NCI-H2029 treated with DMSO at 0.1 percent for 48 hours (cell line): ENCODE measurements around the gene CHN2.

Source experiments
- DNase-seq: peaks from one replicate; lab custom pipeline; 2025; lab: John Stamatoyannopoulos, UW

The CHN2 gene

DNA sequence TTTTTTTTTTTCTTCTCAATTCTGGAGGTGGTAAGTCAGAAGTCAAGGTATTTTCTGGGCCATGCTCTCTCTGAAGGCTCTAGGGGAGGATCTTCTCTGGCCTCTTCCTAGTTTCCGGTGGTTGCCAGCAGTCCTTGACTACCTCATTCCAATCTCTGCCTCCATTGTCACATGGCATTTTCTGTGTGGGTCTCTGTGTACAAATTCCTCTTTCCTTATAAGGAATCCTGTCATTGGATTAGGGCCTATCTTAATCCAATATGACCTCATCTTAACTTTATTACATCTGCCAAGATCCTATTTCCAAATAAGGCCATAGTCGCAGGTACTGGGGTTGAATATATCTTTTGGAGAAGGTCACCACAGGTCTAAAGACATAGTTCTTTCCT lies 239.8 kb downstream of the CHN2 start:
- DNase-seq, result no peak

DNA sequence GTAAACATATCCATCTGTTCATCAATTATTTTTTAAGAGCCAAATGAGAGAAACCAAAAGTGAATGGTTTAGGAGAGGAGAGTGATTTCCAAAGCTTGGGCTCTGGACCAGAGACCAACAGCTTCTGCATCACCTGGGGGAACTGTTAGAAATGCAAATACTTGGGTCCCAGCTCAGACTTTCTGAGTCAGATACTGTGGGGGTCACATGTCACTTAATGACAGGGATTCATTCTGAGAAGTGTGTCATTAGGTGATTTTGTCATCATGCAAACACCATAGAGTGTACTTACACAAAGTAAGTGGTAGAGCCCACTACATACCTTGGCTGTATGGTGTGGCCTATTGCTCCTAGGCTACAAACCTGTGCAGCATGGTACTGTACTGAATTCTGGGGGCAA lies 240.6 kb downstream of the CHN2 start:
- DNase-seq, result no peak

DNA sequence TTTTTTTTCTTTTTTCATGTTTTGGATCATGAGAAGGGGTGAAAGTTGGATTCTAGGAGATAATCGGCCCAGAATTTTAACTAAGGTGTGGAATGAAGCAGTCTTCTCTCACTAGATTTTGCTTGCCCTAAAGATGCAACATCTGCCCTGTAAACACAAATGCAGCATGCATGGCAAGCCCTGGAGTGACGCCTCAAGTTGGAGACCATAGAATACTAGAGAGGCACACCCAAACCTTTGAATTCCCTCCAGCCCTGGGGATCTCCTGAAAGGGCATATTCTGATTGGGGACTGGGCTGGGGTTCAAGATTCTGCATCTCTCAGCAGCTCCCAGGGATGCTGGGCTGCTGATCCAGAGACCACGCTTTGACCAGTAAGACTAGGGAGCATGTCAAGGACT lies 241.3 kb downstream of the CHN2 start:
- DNase-seq, result no peak

DNA sequence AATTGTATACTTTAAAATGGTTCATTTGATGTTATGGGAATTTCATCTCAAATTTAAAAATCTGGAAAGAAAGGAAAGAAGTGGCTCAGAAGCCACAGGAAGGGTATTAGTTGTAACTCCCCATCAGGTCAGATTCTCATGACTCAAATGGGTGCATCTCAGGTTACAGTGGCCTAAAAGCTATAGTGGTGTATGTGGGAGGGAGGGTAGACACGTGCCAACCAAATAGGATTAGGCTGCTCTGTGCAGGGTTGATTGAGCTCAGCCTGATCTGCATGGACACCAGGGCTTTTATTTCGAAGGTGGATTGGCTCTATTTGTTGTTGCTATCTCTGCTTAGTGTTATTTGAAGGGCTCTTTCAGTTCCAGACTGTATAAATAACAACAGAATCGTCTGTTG lies 247.6 kb downstream of the CHN2 start:
- DNase-seq, result peak; percentile 75

DNA sequence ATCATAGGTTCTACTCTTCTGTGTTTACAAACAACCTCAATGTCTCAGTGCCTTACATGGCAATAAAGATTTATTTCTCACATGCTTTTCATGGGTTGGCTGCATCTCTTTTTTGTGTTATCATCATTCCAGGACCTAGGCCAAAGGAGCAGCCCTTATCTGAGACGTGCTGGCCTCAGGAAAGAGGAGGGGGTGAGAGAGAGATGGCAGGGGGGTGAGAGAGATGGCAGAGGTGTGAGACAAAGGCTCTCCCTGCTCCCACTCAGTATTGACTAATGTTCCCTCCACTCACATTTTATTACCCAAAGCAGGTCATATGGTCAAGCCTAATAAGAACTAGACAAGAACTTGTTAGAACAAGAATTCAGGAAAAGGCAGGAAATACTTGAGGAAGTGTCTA lies 249.0 kb downstream of the CHN2 start:
- no peak for DNase-seq

DNA sequence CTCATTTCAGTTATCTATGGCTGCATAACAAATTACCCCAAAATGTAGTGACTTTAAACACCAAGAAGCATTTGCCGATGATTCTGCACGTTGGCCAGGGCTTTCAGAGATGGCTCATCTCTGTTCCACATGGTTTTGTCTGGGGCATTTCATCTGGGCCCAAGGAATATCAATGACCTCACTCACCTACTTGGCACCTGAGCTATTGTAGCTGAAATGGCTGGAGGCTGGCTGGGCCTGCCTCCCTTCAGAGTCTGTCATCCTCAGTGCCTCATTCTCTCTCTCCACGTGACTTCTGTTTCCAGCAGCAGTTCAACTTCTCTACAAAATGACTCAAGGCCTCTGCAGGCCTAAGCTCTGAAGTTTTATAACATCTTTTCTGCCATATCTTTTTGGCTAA lies 249.7 kb downstream of the CHN2 start:
- DNase-seq, result no peak

DNA sequence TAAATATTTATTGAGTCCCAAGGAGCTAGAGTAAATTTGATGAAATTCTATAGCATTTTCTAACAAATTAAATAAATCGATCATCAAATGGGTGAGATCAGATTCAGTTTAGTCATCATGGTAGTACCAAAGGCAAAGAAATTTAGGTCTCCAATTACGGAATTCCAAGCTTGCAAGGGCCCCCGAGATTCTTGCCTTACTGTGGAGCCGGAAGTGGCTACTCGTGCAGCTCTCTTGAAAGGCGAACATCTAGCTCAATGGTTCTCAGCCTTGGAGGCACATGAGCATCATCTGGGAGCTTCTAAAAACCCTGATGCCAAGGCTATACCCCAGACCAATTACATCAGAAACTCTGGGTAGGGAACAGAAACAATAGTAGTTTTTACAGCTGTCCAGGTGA lies 251.2 kb downstream of the CHN2 start:
- no peak for DNase-seq

DNA sequence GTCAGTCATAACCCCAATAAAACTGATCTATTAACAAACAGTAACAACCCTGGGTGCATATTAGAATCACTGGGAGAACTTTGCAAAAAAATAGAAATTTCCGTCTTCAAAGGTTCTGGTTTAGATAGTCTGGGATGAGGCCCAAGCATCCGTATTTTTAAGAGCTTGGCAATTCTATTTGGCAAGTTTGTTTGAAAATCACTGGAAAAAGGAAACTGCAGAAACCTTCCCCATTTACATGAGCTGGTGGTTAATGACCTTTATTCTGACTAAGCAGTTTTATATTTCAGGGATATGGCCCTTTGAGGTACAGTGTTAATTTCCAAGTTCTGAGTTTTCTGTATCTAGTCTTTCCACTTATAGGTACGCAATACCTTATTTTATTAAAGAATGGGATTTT lies 253.3 kb downstream of the CHN2 start:
- no peak for DNase-seq

DNA sequence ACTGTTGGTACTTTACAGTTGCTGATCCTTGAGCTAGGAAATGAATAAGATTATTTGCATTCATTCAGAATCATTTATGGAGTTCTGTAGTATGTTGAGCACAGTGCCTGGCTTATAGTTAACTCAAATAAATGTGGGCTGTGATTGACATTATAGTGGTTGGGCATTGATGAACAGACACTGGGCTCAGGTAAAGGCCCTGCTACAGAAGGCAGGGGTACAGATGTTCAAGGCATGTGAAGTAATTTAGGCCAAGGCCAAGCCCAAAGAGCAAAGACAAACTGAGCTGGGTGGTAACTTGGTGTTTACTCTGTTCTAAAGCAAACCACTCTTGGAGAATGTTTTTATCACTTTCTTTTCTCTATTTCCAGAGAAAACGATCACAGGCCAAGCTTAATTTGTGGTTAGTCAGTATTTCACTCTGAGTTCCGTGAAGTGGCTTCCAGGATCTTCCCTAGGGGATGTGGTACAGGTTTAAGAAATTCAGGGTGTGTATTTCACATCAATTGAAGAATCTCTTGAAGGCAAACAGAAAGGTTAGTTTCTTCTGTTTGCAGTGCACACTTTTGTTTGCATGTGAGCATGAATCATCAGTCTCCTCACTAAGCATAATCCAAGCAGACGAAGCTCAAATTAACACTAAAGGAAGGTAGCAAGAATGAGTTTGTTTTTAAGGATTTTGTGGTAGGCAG lies 255.1 kb downstream of the CHN2 start:
- DNase-seq, result no peak

DNA sequence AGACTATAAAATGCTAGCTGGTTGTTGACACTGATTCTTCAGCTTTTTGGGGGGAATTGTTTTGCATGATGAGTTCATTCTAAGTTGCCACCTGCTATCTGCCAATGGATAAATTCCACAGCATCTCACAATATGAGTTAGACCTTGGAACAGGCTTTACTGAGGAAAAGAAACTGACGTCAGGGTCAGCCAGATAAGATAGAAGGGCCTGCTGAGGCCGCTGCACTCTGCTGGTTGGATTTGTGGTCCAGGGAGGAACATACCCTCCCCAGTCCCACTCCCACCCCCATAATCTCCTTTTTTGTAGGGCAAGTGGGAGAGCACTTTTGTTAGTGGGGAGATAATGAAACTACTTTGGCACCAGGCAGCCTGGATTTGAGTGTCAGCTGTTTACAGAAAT lies 258.4 kb downstream of the CHN2 start:
- no peak for DNase-seq

DNA sequence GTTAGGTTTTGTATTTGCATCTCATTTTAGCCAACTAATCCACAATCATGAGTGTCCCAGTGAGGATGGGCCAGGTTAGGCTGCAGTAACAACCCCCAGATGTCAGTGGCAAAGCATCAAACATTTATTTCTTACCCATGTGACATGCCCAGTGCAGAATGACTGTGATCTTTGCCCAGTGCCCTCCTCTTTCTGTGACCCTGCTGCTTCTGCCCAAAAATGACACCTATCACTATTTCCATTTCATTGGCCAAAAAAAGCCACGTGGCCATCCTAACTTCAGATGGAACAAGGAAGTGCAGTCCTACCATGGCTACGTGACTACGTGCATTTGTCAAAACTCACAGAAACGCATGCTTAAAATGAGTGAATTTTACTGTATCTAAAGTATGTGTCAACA lies 259.9 kb downstream of the CHN2 start:
- DNase-seq, result no peak

DNA sequence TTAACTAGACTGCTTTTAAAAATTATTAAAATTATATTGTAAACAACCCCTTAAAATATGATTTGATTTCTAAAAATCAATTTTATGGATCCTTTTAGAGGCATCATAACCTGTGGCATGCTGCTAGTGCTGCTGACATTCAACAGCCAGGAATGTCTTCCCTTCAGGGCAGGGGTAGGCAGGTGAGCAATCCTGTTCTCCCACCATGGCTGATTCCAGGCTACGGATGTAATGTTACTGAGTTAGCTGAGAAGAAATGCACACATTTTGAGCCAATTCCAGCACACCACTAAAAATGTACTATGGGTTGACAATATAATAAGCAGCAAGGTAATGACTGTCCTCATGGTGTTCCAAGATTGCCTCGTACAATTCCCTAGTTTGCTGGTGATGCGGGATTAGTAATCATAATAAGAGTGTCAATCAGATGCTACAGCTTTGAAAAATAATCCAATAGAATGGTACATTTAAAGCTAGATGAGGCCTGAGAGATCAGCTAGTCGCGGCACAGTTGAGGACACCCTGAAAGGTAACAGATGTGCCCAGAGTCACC lies 260.4 kb downstream of the CHN2 start:
- no peak for DNase-seq

DNA sequence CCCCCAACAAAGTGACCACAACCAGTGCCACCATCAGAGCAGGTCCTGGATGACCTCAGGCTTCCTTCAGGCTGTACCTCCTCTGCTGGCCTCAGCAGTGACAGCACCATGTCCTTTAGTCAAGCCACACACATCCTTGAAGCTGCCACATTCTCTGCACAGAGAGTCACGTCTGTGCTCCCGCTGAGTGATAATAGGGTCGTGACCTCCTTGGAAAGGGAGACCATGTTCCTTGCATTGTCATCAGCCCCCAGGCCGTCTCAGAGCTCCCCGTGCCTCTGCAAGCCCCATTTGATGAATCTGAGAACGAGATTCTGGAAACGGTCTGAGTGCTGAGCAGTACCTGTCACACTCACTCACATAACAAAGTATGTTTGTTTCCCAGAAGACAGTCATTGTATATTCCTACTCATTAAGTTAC lies 262.6 kb downstream of the CHN2 start:
- no peak for DNase-seq

DNA sequence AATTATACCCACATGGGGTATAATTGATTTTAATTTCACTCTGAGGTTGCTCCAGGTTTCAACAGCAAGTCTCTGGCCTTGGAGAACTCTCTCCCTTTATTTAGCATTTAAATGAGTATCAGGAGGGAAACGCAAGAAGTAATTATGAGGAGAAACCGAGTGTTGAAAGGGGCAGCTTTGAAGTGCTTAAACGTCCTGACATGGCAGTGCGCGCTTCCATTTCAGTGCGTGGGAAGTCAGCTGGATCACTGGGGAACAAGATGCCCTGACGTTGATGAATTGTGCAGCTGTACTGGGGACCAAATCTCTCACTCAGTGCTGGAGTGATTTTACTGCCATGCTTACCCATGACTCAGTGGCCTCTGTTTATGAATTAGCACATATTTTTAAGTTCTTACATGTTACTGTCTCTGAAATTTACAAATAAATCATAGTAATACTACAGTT lies 263.0 kb downstream of the CHN2 start:
- DNase-seq, result no peak

DNA sequence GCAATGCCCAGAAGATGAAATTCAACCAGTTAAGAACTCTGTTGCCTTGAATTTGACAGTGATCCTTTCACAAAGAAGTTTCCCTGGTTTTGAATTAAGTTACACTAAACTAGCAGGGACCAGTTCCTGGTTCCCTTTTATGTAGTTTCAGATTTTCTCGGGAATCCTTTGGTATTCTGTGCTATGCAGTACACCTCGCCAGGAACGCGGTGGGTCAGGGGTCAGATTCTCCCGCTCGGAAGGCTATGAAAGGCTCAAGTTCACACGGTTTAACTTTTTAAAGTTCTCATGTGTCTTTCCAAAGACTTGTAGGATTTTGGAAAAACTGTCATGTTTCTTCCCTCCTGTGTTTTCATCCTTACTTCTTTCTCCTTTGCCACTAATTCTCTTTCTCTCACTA lies 264.4 kb downstream of the CHN2 start:
- DNase-seq, result no peak

DNA sequence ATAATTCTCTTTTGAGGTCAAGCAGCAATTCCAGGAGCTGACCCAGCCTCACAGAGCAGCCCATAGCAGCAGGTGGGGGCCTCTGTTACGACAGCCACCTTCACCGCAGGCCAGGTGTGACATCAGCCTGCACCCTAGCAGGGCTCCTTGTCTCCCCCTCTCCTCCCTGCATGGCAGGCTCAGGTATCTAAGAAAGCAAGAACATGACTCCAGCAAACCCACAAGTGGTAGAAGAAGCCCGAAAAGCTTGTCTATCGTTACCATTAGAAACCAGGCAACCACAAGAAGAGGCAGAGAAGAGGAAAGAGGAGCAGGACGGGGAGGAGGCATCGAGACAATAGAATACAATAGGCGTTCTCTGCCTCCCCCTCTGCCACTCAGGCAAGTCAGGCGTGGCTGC lies 265.0 kb downstream of the CHN2 start:
- DNase-seq, result no peak

DNA sequence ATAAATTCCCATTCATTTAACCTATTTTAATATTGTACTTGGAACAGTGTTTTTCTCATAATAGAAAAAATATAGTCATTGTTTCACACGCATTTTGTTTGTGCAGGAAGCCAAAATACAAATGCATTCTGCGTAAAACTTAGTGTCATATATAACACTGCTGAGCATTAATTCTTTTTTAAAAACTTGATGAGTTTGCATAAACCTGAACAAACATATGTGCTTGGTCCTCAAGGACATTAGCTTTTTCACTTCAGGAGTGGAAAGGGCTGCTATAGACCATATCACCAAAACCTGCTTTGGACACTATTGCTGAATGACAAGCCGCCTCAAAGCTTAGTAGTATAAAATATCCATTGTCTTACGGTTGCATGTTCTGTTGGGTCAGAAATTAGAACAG lies 267.4 kb downstream of the CHN2 start:
- no peak for DNase-seq

DNA sequence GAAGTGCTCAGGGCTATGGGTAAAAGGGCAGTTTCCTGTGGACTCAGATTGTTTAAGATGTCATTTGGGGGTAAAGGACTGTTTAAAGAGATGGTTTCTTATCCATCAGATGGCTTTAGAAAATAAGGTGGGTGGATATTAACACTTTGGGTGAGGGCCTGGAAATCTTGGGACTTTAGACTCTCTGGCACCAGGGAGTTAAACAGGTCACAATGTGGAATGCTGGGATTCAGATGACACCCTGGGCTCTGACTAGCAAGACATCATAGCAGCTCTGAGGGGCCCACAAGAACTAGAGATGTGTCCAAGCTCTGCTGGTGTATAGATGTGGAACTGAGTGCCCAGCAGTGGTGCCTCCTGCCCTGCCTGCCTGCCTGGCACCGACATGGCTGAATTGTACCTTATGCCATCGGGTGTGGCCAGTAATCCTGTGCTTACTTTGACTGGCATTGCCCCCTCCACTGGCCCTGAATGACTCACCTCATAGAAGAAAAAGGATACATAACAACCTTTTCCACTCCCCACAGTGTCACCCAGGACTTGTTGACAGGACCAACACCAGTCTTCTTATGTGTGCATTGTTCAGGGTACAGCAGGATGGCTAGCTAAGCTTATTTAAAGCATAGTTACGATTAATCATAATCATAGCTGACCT lies 269.1 kb downstream of the CHN2 start:
- no peak for DNase-seq

DNA sequence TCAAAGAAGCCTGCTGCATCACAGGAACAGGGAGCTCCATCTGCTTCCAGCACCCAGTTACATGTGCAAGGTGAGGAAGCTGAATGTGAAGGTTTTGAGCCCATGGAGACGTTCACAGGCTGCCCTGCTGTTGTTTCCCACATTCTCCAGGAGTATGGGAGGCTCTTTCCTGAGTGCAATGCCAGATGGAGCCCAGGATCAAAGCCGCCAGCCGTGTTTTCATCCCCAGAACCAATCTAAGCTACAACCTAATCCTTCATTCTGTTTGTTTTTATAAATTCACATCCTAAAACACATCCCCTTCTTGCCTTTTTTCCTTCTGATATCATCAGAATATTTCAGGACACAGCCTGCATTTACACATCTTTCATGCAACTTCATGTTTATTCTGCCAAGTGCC lies 270.2 kb downstream of the CHN2 start:
- DNase-seq, result no peak

DNA sequence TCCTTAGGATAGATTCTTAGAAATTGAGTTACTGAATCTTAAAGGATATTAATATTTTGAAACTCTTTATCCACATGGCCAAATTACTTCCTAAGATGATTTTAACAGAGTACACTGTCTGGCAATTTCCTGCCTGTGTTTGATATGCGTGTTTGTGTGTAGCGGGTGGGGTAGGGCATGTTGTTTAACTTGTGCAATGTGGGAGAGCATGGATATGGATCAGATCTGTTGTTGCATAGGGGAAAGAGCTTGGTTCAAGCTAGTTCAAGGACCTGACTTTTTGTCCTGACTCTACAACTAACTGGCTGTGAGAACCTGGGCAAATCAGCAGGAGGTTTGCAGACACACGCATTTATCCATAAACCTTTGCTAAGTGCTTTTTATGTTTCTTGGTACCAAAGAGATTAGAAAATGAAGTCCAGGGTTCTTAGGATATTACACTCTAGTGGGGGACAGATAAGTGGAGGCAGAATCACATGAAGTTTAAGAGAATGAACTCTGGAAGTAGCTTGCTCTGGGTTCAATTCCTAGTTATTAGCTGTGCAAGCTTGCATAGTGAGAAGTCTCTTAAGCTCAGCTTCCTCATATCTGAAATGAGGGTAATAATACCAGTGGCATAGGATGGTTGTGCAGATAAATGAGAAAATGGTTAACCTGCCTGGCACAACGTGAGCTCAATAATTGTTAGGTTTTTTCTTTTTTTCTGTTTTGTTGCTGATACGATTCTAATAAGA lies 272.8 kb downstream of the CHN2 start:
- no peak for DNase-seq

DNA sequence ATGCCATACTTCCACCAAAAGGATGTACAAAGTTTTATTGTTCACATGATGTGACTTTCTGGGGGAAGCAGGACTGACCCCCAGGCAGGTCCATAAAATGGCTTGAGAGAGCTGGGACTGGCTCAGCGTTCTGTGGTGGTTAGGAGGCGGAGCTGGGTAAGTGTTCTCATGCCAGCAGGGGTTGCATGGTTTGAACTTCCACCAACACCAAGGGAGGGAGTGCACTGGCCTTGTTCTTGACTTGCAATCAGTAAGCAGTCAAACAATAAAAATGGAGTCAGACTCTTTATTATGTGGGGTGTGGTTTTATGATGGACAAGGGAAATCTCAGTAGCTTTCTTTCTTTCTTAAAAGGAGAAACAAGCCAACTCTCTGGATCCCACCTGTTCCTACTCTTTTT lies 273.6 kb downstream of the CHN2 start:
- no peak for DNase-seq

DNA sequence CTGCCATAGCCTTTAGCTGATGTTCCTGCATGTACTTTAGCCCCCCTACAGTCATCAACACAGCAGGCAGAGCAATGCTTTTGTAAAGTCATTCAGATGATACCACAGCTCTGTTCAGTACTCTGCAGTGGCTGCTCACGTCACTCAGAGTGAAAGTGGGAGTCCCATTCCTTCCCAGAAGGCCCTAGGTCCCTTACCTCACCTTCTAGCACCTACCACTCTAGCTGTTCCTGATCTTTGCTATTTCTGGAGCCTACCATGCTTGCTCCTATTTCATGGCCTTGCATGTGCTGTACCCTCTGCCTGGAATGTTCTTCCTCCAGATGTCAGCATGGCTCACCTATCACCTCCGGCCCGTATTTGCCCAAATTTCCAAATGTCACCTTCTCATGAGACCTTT lies 274.7 kb downstream of the CHN2 start:
- DNase-seq, result no peak

DNA sequence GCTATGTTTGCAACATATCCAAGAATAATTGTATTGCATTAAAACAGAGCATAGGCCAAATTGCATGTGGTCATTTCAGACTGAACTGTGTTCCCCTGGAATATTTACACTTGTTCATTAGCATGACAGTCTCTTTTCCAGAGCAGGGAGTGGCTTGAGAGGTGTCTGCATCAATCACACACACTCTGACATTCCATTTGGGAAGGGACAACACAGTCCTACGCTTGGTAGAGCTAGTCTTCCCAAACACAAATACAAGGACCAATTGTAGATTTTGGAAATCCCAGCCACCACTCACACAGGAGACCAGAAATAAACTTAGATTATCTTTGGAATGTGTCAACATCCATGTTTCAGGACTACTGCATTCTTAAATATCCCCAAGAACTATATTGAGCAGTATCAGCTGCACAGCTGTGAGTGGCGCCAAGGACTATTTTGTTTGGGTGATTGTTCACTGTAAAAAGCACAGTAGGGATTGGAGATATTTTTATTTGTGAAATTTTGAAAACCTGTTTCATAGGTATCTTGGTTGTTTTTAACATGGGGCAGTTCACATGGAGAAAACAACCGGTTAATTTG lies 275.5 kb downstream of the CHN2 start:
- DNase-seq, result no peak
